Activated T-cell treated with anti-CD3 and anti-CD28 coated beads for 48 hours (primary cell): ENCODE results near the gene TRMT2A.

Source experiments
- DNase-seq: peaks from one replicate; pipeline ENCODE4 v3.0.0-alpha.2; 2020; ENCODE audit warnings: low read depth

Gene TRMT2A

GRCh38 chr22:20132686-20133246 is 15.7 kb upstream of the TRMT2A start:
- no peak for DNase-seq

- no peak for DNase-seq
Measured at GRCh38 chr22:20131859-20132685, 15.0 kb upstream of the TRMT2A start.

DNA sequence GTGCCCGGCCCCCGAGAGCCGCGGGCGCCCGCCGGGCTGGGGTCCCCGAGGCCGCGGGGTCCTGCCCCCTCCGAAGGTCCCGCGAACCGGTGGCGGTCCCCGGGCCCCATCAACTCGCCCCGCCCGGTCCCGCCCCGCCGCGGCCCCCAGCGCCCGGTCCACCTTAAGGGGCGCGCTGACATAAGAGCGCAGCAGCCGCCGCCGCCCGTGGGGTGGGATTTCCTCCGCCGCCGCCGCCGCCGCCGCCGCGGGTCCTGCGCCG is 14.5 kb upstream of the TRMT2A start, which contains the start of gene ZDHHC8:
Gene ZDHHC8 (plus strand): TSS at position 208 of the 262 bp plus-strand sequence. CDS start 144 bp downstream, outside the sequence.
- DNase-seq = no peak

DNA sequence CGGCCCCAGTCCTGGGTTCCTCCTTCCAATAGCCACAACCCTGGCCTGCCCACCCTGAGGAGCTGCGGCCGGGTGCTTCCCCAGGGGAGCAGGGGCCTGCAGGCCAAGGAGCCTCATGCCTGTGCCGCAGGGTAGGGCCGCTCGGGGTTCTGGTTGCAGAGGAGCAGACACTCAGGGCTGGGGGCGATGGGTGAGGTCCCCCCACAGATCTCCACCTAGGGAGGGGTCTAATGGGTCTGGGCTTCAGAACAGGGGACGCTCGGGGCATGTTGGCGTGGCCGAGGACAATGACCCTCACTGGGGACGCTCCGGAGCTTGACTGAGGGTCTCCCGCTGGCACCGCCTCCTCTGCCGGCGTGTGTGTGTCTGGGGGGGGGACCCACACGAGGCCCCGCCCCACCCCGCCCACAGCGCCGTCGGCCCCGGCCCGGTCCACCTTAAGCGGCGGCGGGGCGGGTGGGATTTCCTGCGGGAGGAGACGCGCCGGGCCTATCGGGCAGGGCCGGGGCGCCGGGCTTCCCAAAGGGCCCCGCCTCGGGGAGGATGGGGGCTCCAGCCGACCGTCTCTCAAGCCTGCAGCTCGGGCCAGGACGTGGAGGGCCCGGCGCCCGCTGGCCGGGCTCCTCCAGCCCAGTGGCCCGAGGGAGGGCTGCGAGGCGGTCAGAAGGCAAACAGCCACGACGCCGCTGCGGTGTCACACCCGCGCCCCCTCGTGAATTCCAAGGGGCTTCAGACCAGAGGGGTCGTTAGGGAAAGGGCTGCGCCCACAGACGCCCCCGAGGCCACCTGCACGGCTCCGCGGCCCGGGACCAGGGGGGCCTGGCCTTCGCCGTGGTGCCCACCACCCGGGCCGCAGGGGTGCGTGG is 13.9 kb upstream of the TRMT2A start:
- peak; percentile 75 for DNase-seq

- no peak for DNase-seq
Measured at GRCh38 chr22:20130319-20130718, 13.3 kb upstream of the TRMT2A start.

GRCh38 chr22:20129747-20130014 is 12.7 kb upstream of the TRMT2A start:
- no peak for DNase-seq

- DNase-seq = no peak
Measured at GRCh38 chr22:20128902-20129746, 12.1 kb upstream of the TRMT2A start.

- no peak for DNase-seq
Measured at GRCh38 chr22:20128619-20128901, 11.5 kb upstream of the TRMT2A start.

- DNase-seq = no peak
Measured at GRCh38 chr22:20127869-20128618, 11.0 kb upstream of the TRMT2A start.

- no peak for DNase-seq
Measured at GRCh38 chr22:20127318-20127868, 10.4 kb upstream of the TRMT2A start.

DNA sequence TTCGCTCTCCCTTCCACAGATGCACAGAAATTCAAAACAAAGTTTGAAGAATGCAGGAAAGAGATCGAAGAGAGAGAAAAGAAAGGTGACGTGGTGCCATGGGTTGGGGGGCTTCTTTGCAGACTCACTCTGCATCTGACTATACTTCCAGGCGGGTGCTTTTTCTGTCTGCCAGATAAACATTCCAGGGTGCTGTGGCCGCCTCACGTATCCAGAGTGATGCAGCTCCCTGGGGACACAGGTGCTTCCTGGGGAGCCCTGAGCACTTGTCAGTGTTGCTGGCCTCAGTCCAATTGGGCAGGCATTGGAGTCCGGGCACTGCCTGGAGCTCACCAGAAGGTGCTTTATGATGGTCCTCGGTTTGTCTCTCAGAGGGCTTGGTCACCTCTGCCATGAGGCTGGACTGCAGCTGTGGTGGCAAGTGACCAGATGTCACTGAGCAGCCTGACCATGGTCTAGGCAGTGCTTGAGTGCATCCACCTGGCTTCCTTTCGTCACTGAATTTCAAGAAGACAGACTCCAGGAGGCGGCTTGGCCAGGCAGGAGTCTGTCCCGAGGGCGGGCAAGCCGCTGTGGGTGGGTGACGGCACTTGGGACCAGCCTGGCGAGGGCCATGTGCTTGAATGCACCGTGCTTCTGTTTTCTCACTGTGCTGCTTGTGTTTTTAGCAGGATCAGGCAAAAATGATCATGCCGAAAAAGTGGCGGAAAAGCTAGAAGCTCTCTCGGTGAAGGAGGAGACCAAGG is 9.4 kb upstream of the TRMT2A start:
- DNase-seq = no peak

- no peak for DNase-seq
Measured at GRCh38 chr22:20125201-20126174, 8.5 kb upstream of the TRMT2A start.

DNA sequence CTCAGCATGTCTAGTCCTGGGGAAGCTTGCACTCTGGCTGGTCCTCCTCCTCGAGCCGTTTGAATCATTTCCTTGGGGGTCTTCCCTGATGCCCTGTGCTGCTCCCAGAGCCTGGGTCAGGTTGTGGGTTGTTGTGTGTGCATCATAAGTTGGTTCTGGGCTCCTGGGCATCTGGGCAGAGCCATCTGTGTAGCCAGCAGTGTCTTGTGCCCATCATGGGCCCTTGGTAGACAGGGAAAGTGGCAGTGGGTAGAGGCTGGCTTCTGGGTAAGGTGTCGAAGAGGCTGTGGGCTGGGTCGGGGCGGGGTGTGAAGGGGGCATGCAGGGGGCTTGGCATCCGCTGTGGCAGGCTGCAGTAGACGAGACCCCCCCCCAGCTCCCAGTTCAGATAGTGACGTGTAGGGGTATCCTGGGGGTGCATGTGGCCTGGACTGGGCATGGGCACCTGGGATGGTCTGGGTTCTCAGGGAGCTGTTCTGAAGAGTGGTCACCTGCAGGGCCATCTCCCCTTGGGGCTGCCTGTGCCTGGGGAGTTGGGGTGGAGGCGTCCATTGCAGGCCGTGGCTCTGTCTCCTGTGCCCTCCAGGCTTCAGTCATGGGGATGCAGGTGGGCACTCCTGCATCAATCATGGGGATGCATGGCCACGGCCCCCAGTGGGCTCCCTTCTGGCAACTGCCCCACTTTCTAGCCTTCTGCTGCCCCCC is 7.2 kb upstream of the TRMT2A start:
- no peak for DNase-seq

GRCh38 chr22:20123366-20124082 is 6.5 kb upstream of the TRMT2A start:
- no peak for DNase-seq

GRCh38 chr22:20121856-20122415 is 4.9 kb upstream of the TRMT2A start:
- no peak for DNase-seq

GRCh38 chr22:20118300-20119020 is 1.4 kb upstream of the TRMT2A start:
- no peak for DNase-seq

- peak; percentile 76 for DNase-seq
Measured at GRCh38 chr22:20117633-20118299, 740 bp upstream of the TRMT2A start.
